Endodermal cell (in vitro differentiated cells): ENCODE data around the gene PYY. TPM values are rescaled to one million over a fixed set of nuclear protein-coding genes. Genes with fewer than 3 reads are reported as not detected.

Experiments used
- DNase-seq: peaks from one replicate; pipeline ENCODE4 v3.0.0-alpha.2; 2017
- H3K27ac ChIP-seq: 2 replicates; pipeline ENCODE4 v1.5.1; 2013; ENCODE audit warnings: mild to moderate bottlenecking, low read depth, low read length, moderate library complexity
- H3K27me3 ChIP-seq: 2 replicates; pipeline ENCODE4 v1.6.1; 2013; ENCODE audit warnings: mild to moderate bottlenecking, low read length, moderate library complexity; ENCODE audit not compliant: insufficient read depth, control insufficient read depth, poor library complexity, severe bottlenecking
- H3K36me3 ChIP-seq: 2 replicates; pipeline ENCODE4 v1.7.0; 2013; ENCODE audit warnings: mild to moderate bottlenecking, low read length, moderate library complexity; ENCODE audit not compliant: control insufficient read depth, insufficient read depth
- H3K4me1 ChIP-seq: one replicate; pipeline ENCODE4 v1.7.0; 2013; ENCODE audit warnings: low read length; ENCODE audit not compliant: control insufficient read depth, insufficient read depth
- H3K4me3 ChIP-seq: 2 replicates; pipeline ENCODE4 v1.5.1; 2013; ENCODE audit warnings: mild to moderate bottlenecking, low read length, moderate library complexity
- H3K9ac ChIP-seq: 2 replicates; pipeline ENCODE4 v1.6.1; 2013; ENCODE audit warnings: mild to moderate bottlenecking, low read length, moderate library complexity; ENCODE audit not compliant: poor library complexity, severe bottlenecking; ENCODE audit errors: extremely low read depth
- H3K9me3 ChIP-seq: 2 replicates; pipeline ENCODE4 v1.6.1; 2013; ENCODE audit warnings: mild to moderate bottlenecking, low read length, moderate library complexity; ENCODE audit not compliant: control insufficient read depth
- H3K27ac Mint-ChIP-seq: 2 replicates; pipeline ENCODE4 v1.8.0; 2020; ENCODE audit warnings: mixed read lengths
- H3K27me3 Mint-ChIP-seq: 2 replicates; pipeline ENCODE4 v1.8.0; 2021; ENCODE audit warnings: mild to moderate bottlenecking, mixed read lengths; ENCODE audit not compliant: insufficient read depth
- H3K36me3 Mint-ChIP-seq: 2 replicates; pipeline ENCODE4 v1.8.0; 2020; ENCODE audit warnings: low read depth, mixed read lengths
- H3K4me1 Mint-ChIP-seq: 2 replicates; pipeline ENCODE4 v1.8.0; 2020; ENCODE audit warnings: mixed read lengths
- H3K4me3 Mint-ChIP-seq: 2 replicates; pipeline ENCODE4 v1.8.0; 2020; ENCODE audit warnings: mild to moderate bottlenecking, moderate library complexity, mixed read lengths
- H3K9me3 Mint-ChIP-seq: 2 replicates; pipeline ENCODE4 v1.8.0; 2020; ENCODE audit warnings: mild to moderate bottlenecking, mixed read lengths
- CTCF ChIP-seq: fragments of 200-600 bp; sonication (generic); conservative IDR thresholded peaks from 2 replicates; pipeline ENCODE4 v1.5.0; 2021; ENCODE audit warnings: antibody characterized with exemption, mild to moderate bottlenecking
- WGBS, 2 experiments: methylation state at CpG; one replicate each; pipeline versions ENCODE4 v1.1.5 to v1.1.7; 2013; ENCODE audit warnings: missing lambda C conversion rate in 2 of 2, mixed read lengths in 1 of 2; ENCODE audit not compliant: insufficient coverage in 1 of 2, insufficient read length in 1 of 2; 5-methylcytosine and 5-hydroxymethylcytosine counted together
- total RNA-seq, 2 donors: library from RNA; stranded (reverse); fragmentation: NEBNext Ultra II Directional in 1 of 2; extraction: Animal tissue kit (Norgen Biotek cat#: 25700) in 1 of 2; gene quantifications; 2 replicates in 1 of 2; 3 replicates in 1 of 2; pipeline ENCODE4 v1.2.1, GENCODE V29; 2021

Gene PYY
- total RNA-seq, 2 donors from 2014 or later = 1.3 to 1.4 TPM

- 89 to 92% methylated on average over 1 to 7 of the region's 8 CpGs for whole genome bisulfite sequencing, 2 experiments
- H3K36me3 Mint-ChIP-seq = no peaks in the 10 kb centered on the region
These were observed 2.5 kb upstream of the PYY start for GRCh38 chr17:43956222-43956621.

GRCh38 chr17:43952724-43953666 lies 745 bp downstream of the PYY start:
- Mint-ChIP-seq H3K27ac (peak overlapping the region; percentile 98), H3K4me3 (peak overlapping the region; percentile 74), H3K36me3 (no peaks in the 10 kb centered on the region), H3K4me1 (peaks cover 7% of the 10 kb centered on the region), H3K9me3 (no peaks in the 10 kb centered on the region), H3K27me3 (peaks cover 61% of the 10 kb centered on the region)
- H3K9me3 ChIP-seq = no peaks in the 10 kb centered on the region
- TF ChIP-seq CTCF = no peak
- no peak overlapping the region for H3K9ac ChIP-seq
- H3K27ac ChIP-seq = no peak overlapping the region
- peak overlapping the region; percentile 79 for H3K4me3 ChIP-seq
- WGBS, 2 experiments = 8 to 12% methylated on average over 38 to 82 of the region's 82 CpGs
- no peaks in the 10 kb centered on the region for H3K36me3 ChIP-seq
- H3K4me1 ChIP-seq = no peaks in the 10 kb centered on the region
- peaks cover 48% of the 10 kb centered on the region for H3K27me3 ChIP-seq
- DNase-seq = peak; percentile 97

More at GRCh38 chr17:43956222-43956621, 2.5 kb upstream of the PYY start:
- H3K27me3 Mint-ChIP-seq = peaks cover 45% of the 10 kb centered on the region
- no peak overlapping the region for H3K4me3 Mint-ChIP-seq
- H3K4me1 Mint-ChIP-seq = peaks cover 7% of the 10 kb centered on the region
- DNase-seq = no peak
- peaks cover 40% of the 10 kb centered on the region for H3K27me3 ChIP-seq
- H3K9me3 Mint-ChIP-seq = no peaks in the 10 kb centered on the region
- no peaks in the 10 kb centered on the region for H3K4me1 ChIP-seq
- no peaks in the 10 kb centered on the region for H3K36me3 ChIP-seq
- TF ChIP-seq CTCF = no peak
- no peak overlapping the region for H3K9ac ChIP-seq
- H3K27ac ChIP-seq = no peak overlapping the region
- H3K27ac Mint-ChIP-seq = no peak overlapping the region
- no peak overlapping the region for H3K4me3 ChIP-seq
- no peaks in the 10 kb centered on the region for H3K9me3 ChIP-seq

- 19 to 20% methylated on average over 7 to 19 of the region's 19 CpGs for WGBS, 2 experiments
- H3K9ac ChIP-seq = no peak overlapping the region
- Mint-ChIP-seq H3K27ac (peak overlapping the region; percentile 98), H3K4me3 (peak overlapping the region; percentile 74), H3K36me3 (no peaks in the 10 kb centered on the region), H3K27me3 (peaks cover 63% of the 10 kb centered on the region), H3K4me1 (peaks cover 7% of the 10 kb centered on the region), H3K9me3 (no peaks in the 10 kb centered on the region)
- no peak overlapping the region for H3K27ac ChIP-seq
- DNase-seq = peak; percentile 85
- H3K36me3 ChIP-seq = no peaks in the 10 kb centered on the region
- H3K27me3 ChIP-seq = peaks cover 48% of the 10 kb centered on the region
- no peaks in the 10 kb centered on the region for H3K9me3 ChIP-seq
- H3K4me1 ChIP-seq = no peaks in the 10 kb centered on the region
- no peak for TF ChIP-seq CTCF
- peak overlapping the region; percentile 79 for H3K4me3 ChIP-seq
These were observed 1.4 kb downstream of the PYY start for GRCh38 chr17:43952351-43952723.
